CD4-positive, alpha-beta T cell treated with Interleukin-15 for 1 hour (primary cell): ENCODE measurements around the gene DPH6.

Source experiments
- DNase-seq: peaks from one replicate; pipeline ENCODE4 v3.0.0-alpha.2; 2020

Gene DPH6

DNA sequence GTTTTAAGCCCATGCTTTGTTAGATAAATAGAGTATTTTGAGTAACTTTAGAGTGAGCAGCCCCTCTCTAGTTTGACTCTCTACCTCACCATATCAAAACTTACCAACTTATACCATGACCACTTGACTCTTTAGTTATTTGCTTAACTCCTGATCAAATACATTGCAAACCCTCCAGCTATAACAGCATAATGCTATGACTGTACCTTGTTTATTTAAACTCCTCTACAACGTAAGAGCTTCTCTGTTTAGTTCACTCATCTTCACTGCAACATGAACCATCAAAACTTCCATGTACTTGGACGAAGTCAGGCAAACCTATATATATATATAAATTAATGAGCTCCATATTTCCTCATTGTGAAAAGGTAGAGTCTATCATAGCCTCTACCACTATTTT, 218.2 kb downstream of the DPH6 start:
- DNase-seq: no peak

- no peak for DNase-seq
Observed at GRCh38 chr15:35325374-35325941, 220.5 kb downstream of the DPH6 start.

GRCh38 chr15:35323141-35323540, 222.8 kb downstream of the DPH6 start:
- no peak for DNase-seq

DNA sequence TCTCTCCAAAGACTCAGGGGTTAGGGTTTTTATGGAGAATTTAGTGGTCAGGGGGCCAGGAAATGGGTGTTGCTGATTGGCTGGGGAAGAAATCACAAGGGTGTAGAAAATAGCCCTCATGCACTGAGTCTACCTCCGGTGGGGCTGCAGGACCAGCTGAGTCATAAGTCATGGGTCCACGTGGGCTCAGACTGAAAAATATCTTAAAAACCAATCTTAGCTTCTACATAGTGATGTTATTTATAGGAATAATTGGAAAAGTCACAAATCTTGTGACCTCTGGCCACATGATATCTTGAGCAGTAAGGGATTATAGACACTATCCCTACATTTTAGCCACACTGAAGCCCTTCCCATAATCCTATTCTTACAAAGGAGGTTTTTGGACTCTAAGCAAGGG, 224.0 kb downstream of the DPH6 start:
- no peak for DNase-seq

DNA sequence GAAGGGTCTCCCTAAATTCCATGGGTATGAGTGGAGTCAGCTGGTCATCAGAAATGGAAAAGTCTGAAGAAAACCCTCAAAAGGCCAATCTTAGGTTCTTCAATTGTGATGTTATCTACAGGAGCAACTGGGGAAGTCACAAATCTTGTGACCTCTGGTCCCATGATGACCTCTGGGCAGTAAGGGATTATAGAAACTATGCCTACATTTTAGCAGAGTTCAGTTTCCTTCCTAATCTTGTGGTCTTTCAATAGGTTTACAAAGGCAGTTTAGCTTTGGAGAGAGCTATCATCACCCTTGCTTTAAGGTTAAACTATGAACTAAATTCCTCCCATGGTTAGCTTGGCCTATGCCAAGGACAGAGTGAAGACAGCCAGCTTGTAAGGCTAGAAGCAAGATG, 225.1 kb downstream of the DPH6 start:
- no peak for DNase-seq
